Esophagus muscularis mucosa (tissue), 4 donors: Measurements from ENCODE around the gene CDKN2B-AS1. TPM values are rescaled to one million over a fixed set of nuclear protein-coding genes. Genes with fewer than 3 reads are reported as not detected.
"Not testable (repeated sequence)": the region's sequence is repeated elsewhere in the genome, so short reads cannot be mapped to it uniquely, and the experiment has no call there.

Experiments used
- DNase-seq: peaks from one replicate; pipeline ENCODE4 v3.0.0-alpha.2; 2017; ENCODE audit errors: extremely low spot score
- H3K27ac ChIP-seq, 4 donors: fragments of 200-600 bp; sonication (generic); replicated peaks in 1 of 4; 1 replicate in 3 of 4; 2 replicates in 1 of 4; pipeline ENCODE4 v1.5.1; 2016 to 2019; ENCODE audit warnings: mild to moderate bottlenecking in 1 of 4
- H3K27me3 ChIP-seq, 4 donors: fragments of 200-600 bp; sonication (generic); one replicate each; pipeline versions ENCODE4 v1.5.1 to v1.6.0; 2016 to 2019
- H3K36me3 ChIP-seq, 4 donors: fragments of 200-600 bp; sonication (generic); one replicate each; pipeline ENCODE4 v1.5.1; 2016 to 2019
- H3K4me1 ChIP-seq, 4 donors: fragments of 200-600 bp; sonication (generic); one replicate each; pipeline ENCODE4 v1.5.1; 2016 to 2019
- H3K4me3 ChIP-seq, 4 donors: fragments of 200-600 bp; sonication (generic); 1 replicate in 2 of 4; 2 replicates in 2 of 4; pipeline ENCODE4 v1.5.1; 2016 to 2019; ENCODE audit warnings: mild to moderate bottlenecking in 4 of 4, moderate library complexity in 1 of 4
- H3K9me3 ChIP-seq, 4 donors: fragments of 200-600 bp; sonication (generic); 1 replicate in 3 of 4; 2 replicates in 1 of 4; pipeline ENCODE4 v1.5.1; 2016 to 2019
- EP300 ChIP-seq: sonication (generic); formaldehyde crosslinking; IDR thresholded peaks from one replicate; pipeline ENCODE4 v1.6.1; 2017; ENCODE audit warnings: antibody characterized with exemption
- POLR2A ChIP-seq: fragments of 450-650 bp; IDR thresholded peaks from one replicate; pipeline ENCODE4 v1.6.1; 2017; ENCODE audit warnings: antibody characterized with exemption, moderate library complexity, mild to moderate bottlenecking, low read depth
- POLR2AphosphoS5 ChIP-seq, 2 donors: sonication (generic); formaldehyde crosslinking; IDR thresholded peaks; one replicate each; pipeline ENCODE4 v1.6.1; 2017; ENCODE audit warnings: antibody characterized with exemption in 2 of 2
- WGBS: methylation state at CpG from one replicate; pipeline ENCODE4 v1.1.5; 2018; 5-methylcytosine and 5-hydroxymethylcytosine counted together
- intact Hi-C: fragments of 100-400 bp; cut with DNase I; formaldehyde crosslinking; loops from one replicate; pipeline ENCODE4 v1.15.1; 2023
- total RNA-seq, 4 donors: library from RNA; depleted of rRNA; stranded (reverse); fragments of >200 nt; gene quantifications; one replicate each; pipeline versions ENCODE4 v1.1.0 to v1.2.1, GENCODE V29; 2016
- TF ChIP-seq, protein P1 (sequence below), 3 experiments: fragments of 200-600 bp in 2 of 3; fragments of 450-650 bp in 1 of 3; sonication (generic) in 2 of 3; IDR thresholded peaks; one replicate each; pipeline ENCODE4 v1.5.1; 2017 to 2019; ENCODE audit warnings: antibody characterized with exemption in 3 of 3, mild to moderate bottlenecking in 2 of 3, moderate library complexity in 1 of 3

Gene CDKN2B-AS1
- total RNA-seq, 4 donors from 2014 or later, result 0.52 to 1.3 (median 0.85) TPM

DNA sequence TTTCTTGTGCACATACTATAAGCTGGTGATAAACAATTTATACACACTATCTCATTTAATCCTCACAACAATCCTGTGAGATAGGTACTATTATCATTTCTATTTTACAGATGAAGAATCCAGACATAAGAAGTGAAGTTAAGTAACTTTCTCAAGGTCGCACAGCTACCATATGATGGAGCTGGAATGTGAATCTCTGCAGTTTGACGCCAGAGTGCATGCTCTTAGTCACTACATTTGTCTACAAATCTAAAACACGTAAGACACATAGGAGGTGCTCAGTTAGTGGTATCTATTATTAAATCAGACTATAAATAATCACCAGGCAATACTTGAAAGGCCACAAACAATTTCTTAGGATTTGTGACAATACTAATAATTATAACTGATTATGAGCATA is 59.5 kb downstream of the CDKN2B-AS1 start:
- 91% methylated on average over 3 of the region's 3 CpGs for WGBS
- no peaks in the 10 kb centered on the region for H3K27me3 ChIP-seq
- DNase-seq, result no peak
- intact Hi-C loops, result no loop called here
- H3K9me3 ChIP-seq, result no peaks in the 10 kb centered on the region
- no peaks in the 10 kb centered on the region for H3K4me1 ChIP-seq
- TF ChIP-seq, protein P1, sequence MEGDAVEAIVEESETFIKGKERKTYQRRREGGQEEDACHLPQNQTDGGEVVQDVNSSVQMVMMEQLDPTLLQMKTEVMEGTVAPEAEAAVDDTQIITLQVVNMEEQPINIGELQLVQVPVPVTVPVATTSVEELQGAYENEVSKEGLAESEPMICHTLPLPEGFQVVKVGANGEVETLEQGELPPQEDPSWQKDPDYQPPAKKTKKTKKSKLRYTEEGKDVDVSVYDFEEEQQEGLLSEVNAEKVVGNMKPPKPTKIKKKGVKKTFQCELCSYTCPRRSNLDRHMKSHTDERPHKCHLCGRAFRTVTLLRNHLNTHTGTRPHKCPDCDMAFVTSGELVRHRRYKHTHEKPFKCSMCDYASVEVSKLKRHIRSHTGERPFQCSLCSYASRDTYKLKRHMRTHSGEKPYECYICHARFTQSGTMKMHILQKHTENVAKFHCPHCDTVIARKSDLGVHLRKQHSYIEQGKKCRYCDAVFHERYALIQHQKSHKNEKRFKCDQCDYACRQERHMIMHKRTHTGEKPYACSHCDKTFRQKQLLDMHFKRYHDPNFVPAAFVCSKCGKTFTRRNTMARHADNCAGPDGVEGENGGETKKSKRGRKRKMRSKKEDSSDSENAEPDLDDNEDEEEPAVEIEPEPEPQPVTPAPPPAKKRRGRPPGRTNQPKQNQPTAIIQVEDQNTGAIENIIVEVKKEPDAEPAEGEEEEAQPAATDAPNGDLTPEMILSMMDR (IDR thresholded peaks at IDR 0.05), result no peak
- no peak for TF ChIP-seq EP300
- no peak for TF ChIP-seq POLR2AphosphoS5 (IDR thresholded peaks at IDR 0.05)
- TF ChIP-seq POLR2A, result no peak
- no peak overlapping the region for H3K27ac ChIP-seq
- no peaks in the 10 kb centered on the region for H3K36me3 ChIP-seq
- no peak overlapping the region for H3K4me3 ChIP-seq

DNA sequence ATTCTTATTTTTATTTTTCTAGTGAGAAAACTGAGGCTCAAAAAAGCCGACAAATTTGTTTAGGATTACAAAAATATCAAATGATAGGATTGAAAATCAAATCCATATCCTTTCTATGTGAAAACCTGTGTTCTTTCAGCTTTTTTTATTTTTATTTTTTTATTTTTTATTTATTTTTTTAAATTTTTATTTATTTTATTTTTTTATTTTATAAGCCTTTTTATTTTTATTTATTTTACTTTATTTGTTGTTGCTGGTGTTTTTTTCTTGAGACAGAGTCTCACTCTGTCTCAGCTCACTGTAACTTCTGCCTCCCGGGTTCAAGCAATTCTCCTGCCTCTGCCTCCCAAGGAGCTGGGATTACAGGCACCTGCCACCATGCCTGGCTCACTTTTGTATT is 59.9 kb downstream of the CDKN2B-AS1 start:
- Histone ChIP-seq H3K27ac (no peak overlapping the region), H3K9me3 (no peaks in the 10 kb centered on the region), H3K4me1 (no peaks in the 10 kb centered on the region), H3K4me3 (no peak overlapping the region), H3K36me3 (no peaks in the 10 kb centered on the region), H3K27me3 (no peaks in the 10 kb centered on the region)
- no peak for DNase-seq
- TF ChIP-seq, protein P1 (IDR thresholded peaks at IDR 0.05), result no peak
- TF ChIP-seq POLR2AphosphoS5 (IDR thresholded peaks at IDR 0.05), result no peak
- no peak for TF ChIP-seq POLR2A
- 93% methylated on average over 2 of the region's 2 CpGs for WGBS
- intact Hi-C loops, result no loop called here

DNA sequence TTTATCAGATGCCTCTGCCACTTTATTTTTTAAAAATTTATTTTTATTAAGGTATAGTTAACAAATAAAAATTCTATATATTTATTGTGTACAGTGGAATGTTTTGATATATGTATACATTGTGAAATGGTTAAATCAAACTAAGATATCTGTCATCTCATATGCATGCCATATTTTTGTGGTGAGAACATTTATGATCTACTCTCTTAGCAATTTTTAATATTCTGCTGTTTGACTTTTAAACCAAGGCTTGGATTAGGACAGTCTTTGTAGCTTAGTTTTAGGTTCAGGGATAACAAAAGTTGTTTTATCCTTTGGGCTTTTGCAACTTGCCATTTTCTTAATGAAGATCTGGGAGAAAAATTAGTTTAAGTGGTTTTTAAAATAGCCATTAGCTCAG is 60.5 kb downstream of the CDKN2B-AS1 start:
- H3K9me3 ChIP-seq, result no peaks in the 10 kb centered on the region
- H3K4me3 ChIP-seq, result no peak overlapping the region
- no peaks in the 10 kb centered on the region for H3K36me3 ChIP-seq
- no peaks in the 10 kb centered on the region for H3K4me1 ChIP-seq
- intact Hi-C loops, result no loop called here
- TF ChIP-seq, protein P1 (IDR thresholded peaks at IDR 0.05), result no peak
- TF ChIP-seq POLR2A (no peak), POLR2AphosphoS5 (IDR thresholded peaks at IDR 0.05) (no peak), EP300 (no peak)
- no peak overlapping the region for H3K27ac ChIP-seq
- DNase-seq, result no peak
- H3K27me3 ChIP-seq, result no peaks in the 10 kb centered on the region

DNA sequence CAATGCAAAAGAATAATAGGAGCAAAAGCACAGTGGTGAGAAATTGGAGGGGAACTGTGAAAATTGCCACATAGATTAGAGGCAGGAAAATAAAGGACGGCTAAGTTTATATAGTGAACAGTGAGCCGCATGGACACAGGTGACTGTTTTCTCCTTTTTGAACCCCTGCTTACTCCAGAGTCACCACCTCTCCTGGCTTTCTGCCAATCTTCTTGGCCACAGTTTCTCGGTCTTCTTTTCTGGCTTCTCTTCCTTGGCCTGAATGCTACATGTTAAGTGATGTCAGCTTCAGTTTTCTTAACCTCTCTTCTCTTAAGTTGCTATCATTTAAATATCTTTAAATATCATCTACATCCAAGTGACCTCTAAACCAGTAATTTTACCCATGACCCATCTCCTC is 61.8 kb downstream of the CDKN2B-AS1 start:
- Histone ChIP-seq H3K4me3 (no peak overlapping the region), H3K9me3 (no peaks in the 10 kb centered on the region), H3K27me3 (no peaks in the 10 kb centered on the region), H3K36me3 (no peaks in the 10 kb centered on the region), H3K27ac (no peak overlapping the region), H3K4me1 (no peaks in the 10 kb centered on the region)
- intact Hi-C loops, result no loop called here
- TF ChIP-seq POLR2AphosphoS5 (IDR thresholded peaks at IDR 0.05) (no peak), EP300 (no peak), POLR2A (no peak)
- TF ChIP-seq, protein P1 (IDR thresholded peaks at IDR 0.05), result no peak
- 45% methylated on average over 3 of the region's 3 CpGs for WGBS
- DNase-seq, result peak; percentile 34

DNA sequence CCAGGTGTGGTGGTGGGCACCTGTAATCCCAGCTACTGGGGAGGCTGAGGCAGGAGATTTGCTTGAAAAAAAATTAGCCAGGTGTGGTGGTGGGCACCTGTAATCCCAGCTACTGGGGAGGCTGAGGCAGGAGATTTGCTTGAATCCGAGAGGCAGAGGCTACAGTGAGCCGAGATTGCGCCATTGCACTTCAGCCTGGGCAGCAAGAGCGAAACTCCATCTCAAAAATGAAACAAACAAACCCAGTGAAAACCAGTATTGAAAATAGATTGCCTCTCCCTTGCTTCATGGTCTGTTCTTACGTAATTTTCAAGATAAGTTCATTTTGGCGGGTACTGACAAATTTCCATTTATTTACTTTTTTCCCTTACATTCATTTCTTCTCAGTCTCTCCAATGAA is 63.4 kb downstream of the CDKN2B-AS1 start:
- H3K36me3 ChIP-seq, H3K4me3 ChIP-seq, intact Hi-C loops, H3K27me3 ChIP-seq, H3K4me1 ChIP-seq, DNase-seq, H3K9me3 ChIP-seq, H3K27ac ChIP-seq: not testable (repeated sequence)
- 97% methylated on average over 6 of the region's 6 CpGs for WGBS
